B cell (primary cell): ENCODE measurements around the gene NNT. TPM values are rescaled to one million over a fixed set of nuclear protein-coding genes. Genes with fewer than 3 reads are reported as not detected.
"Not testable (repeated sequence)": the region's sequence is repeated elsewhere in the genome, so short reads cannot be mapped to it uniquely, and the experiment has no call there.

Experiments
- ATAC-seq: fragments of 200-7000 bp; cut with Tn5 transposase; one replicate; pipeline ENCODE4 v1.10.0; 2021; ENCODE audit warnings: low read depth, mild to moderate bottlenecking, moderate number of reproducible peaks, moderate library complexity
- CTCF ChIA-PET: fragments of 350-600 bp; sonication (Branson Sonifier 250); formaldehyde crosslinking; loops from one replicate; lab custom pipeline; 2021; ENCODE audit warnings: antibody characterized with exemption, inconsistent platforms; lab: Charles Lee
- POLR2A ChIA-PET: fragments of 350-600 bp; sonication (Branson Sonifier 250); formaldehyde crosslinking; loops from one replicate; lab custom pipeline; 2021; ENCODE audit warnings: antibody characterized with exemption; lab: Charles Lee
- DNase-seq: peaks from one replicate; pipeline ENCODE4 v3.0.0; 2013
- H2AFZ ChIP-seq: 2 replicates; pipeline ENCODE4 v1.6.1; 2012; ENCODE audit warnings: mild to moderate bottlenecking, low read depth, low read length; ENCODE audit not compliant: insufficient read depth, poor library complexity, severe bottlenecking
- H3K27ac ChIP-seq, 2 donors: 1 replicate in 1 of 2; 2 replicates in 1 of 2; pipeline ENCODE4 v1.5.1; 2012 to 2013; ENCODE audit warnings: low read length in 2 of 2, mild to moderate bottlenecking in 2 of 2, moderate library complexity in 1 of 2
- H3K27me3 ChIP-seq, 4 experiments: fragments of 200-600 bp in 1 of 4; sonication (generic) in 1 of 4; replicated peaks in 1 of 4; 1 replicate in 2 of 4; 2 replicates in 2 of 4; pipeline versions ENCODE4 v1.6.1 to v1.7.0; 2013 to 2016; ENCODE audit warnings: low read length in 3 of 4, mild to moderate bottlenecking in 2 of 4, mixed read lengths in 1 of 4, moderate library complexity in 1 of 4; ENCODE audit not compliant: insufficient read depth in 4 of 4, control insufficient read depth in 3 of 4; ENCODE audit errors: control extremely low read depth in 1 of 4
- H3K36me3 ChIP-seq, 2 experiments: replicated peaks in 1 of 2; 1 replicate in 1 of 2; 2 replicates in 1 of 2; pipeline versions ENCODE4 v1.6.1 to v1.7.1; 2013; ENCODE audit warnings: low read length in 1 of 2; ENCODE audit not compliant: insufficient read depth in 2 of 2, control insufficient read depth in 1 of 2; ENCODE audit errors: control extremely low read depth in 1 of 2, extremely low read depth in 1 of 2
- H3K4me1 ChIP-seq, 2 donors: fragments of 200-600 bp in 1 of 2; sonication (generic) in 1 of 2; 1 replicate in 1 of 2; 2 replicates in 1 of 2; pipeline versions ENCODE4 v1.5.1 to v1.6.1; 2013 to 2017; ENCODE audit warnings: low read length in 2 of 2; ENCODE audit not compliant: control insufficient read depth in 2 of 2, insufficient read depth in 2 of 2
- H3K4me2 ChIP-seq: replicated peaks from 2 replicates; pipeline ENCODE3; 2012; ENCODE audit warnings: mild to moderate bottlenecking, low read depth, low read length; ENCODE audit not compliant: poor library complexity, severe bottlenecking
- H3K4me3 ChIP-seq, 5 experiments: fragments of 200-600 bp in 1 of 5; sonication (generic) in 1 of 5; 1 replicate in 3 of 5; 2 replicates in 2 of 5; pipeline versions ENCODE4 v1.5.1 to v1.7.0; 2011 to 2016; ENCODE audit warnings: low read length in 4 of 5, mild to moderate bottlenecking in 4 of 5, low read depth in 2 of 5, control low read depth in 1 of 5, moderate library complexity in 1 of 5; ENCODE audit not compliant: insufficient read depth in 1 of 5; ENCODE audit errors: control extremely low read depth in 1 of 5, extremely low read depth in 1 of 5
- H3K79me2 ChIP-seq: fragments of 200-600 bp; sonication (generic); one replicate; pipeline ENCODE4 v1.6.0; 2016; ENCODE audit warnings: low read length; ENCODE audit not compliant: control insufficient read depth, insufficient read depth
- H3K9ac ChIP-seq: fragments of 200-600 bp; sonication (generic); 2 replicates; pipeline ENCODE4 v1.6.1; 2017; ENCODE audit warnings: mild to moderate bottlenecking, low read length, moderate library complexity
- H3K9me3 ChIP-seq, 3 donors: one replicate each; pipeline versions ENCODE4 v1.6.1 to v1.7.1; 2013; ENCODE audit warnings: low read length in 2 of 3; ENCODE audit not compliant: control insufficient read depth in 2 of 3, insufficient read depth in 1 of 3; ENCODE audit errors: control extremely low read depth in 1 of 3
- H4K20me1 ChIP-seq: 2 replicates; pipeline ENCODE4 v1.6.0; 2012; ENCODE audit warnings: mild to moderate bottlenecking, low read length; ENCODE audit not compliant: insufficient read depth, control insufficient read depth, poor library complexity, severe bottlenecking
- H3K27ac Mint-ChIP-seq: one replicate; pipeline ENCODE4 v1.8.0; 2021; ENCODE audit warnings: mixed read lengths
- H3K27me3 Mint-ChIP-seq: one replicate; pipeline ENCODE4 v1.8.0; 2021; ENCODE audit warnings: mixed read lengths
- H3K4me1 Mint-ChIP-seq: one replicate; pipeline ENCODE4 v1.8.0; 2021; ENCODE audit warnings: mixed read lengths
- H3K4me3 Mint-ChIP-seq: one replicate; pipeline ENCODE4 v1.8.0; 2021; ENCODE audit warnings: mixed read lengths
- H3K9me3 Mint-ChIP-seq: one replicate; pipeline ENCODE4 v1.8.0; 2022; ENCODE audit warnings: mixed read lengths; ENCODE audit not compliant: insufficient read depth
- CTCF ChIP-seq: fragments of 200-600 bp; IDR thresholded peaks from one replicate; pipeline ENCODE4 v1.8.0; 2022; ENCODE audit warnings: antibody characterized with exemption, mild to moderate bottlenecking
- EZH2 ChIP-seq: IDR thresholded peaks from 2 replicates; pipeline ENCODE4 v1.6.1; 2012; ENCODE audit warnings: borderline replicate concordance, low read depth, mild to moderate bottlenecking, moderate library complexity, low read length; ENCODE audit not compliant: insufficient read depth, poor library complexity, severe bottlenecking
- WGBS: methylation state at CpG from one replicate; pipeline ENCODE4 v1.1.5; 2013; ENCODE audit warnings: missing lambda C conversion rate; ENCODE audit not compliant: insufficient coverage; 5-methylcytosine and 5-hydroxymethylcytosine counted together
- intact Hi-C: fragments of 100-400 bp; cut with micrococcal nuclease; formaldehyde crosslinking; loops from one replicate; pipeline ENCODE4 v1.10.0; 2022
- polyA plus RNA-seq: library from polyadenylated mRNA; depleted of rRNA; stranded (reverse); fragments of >200 nt; gene quantifications from 2 replicates; pipeline ENCODE4 v1.2.3, GENCODE V29; 2012
- total RNA-seq, 2 donors: library from RNA; stranded (reverse); fragments of 120-200 nt in 1 of 2; gene quantifications; 1 replicate in 1 of 2; 2 replicates in 1 of 2; pipeline versions ENCODE4 v1.2.3 to v1.2.4, GENCODE V29; 2013 to 2022

NNT gene
- total and polyA plus RNA-seq, 2 donors (not counting 1 experiment from before 2014, with no cell fraction given) = 17.8 to 61.1 TPM

- ChIA-PET CTCF (no interaction called here), POLR2A (no interaction called here)
- H3K27me3 ChIP-seq = no peaks in the 10 kb centered on the region
- no peaks in the 10 kb centered on the region for H3K4me1 ChIP-seq
- ATAC-seq = no peak
- Mint-ChIP-seq H3K4me3 (no peak overlapping the region), H3K27me3 (no peaks in the 10 kb centered on the region), H3K4me1 (no peaks in the 10 kb centered on the region), H3K27ac (no peak overlapping the region), H3K9me3 (no peaks in the 10 kb centered on the region)
- no peak overlapping the region for H3K4me2 ChIP-seq
- H3K36me3 ChIP-seq = peaks cover 8 to 28% of the 10 kb centered on the region in 2 experiments
- no peak overlapping the region for H3K27ac ChIP-seq
- no peak overlapping the region for H2AFZ ChIP-seq
- DNase-seq = no peak
- intact Hi-C loops = no loop called here
- TF ChIP-seq EZH2 (no peak), CTCF (no peak)
- H3K79me2 ChIP-seq = no peaks in the 10 kb centered on the region
- H3K4me3 ChIP-seq = no peak overlapping the region
- H3K9me3 ChIP-seq = peaks cover 0 to 17% (median 0%) of the 10 kb centered on the region in 3 donors
- H4K20me1 ChIP-seq = no peaks in the 10 kb centered on the region
- no peak overlapping the region for H3K9ac ChIP-seq
Measured at GRCh38 chr5:43663916-43664315, 60.9 kb downstream of the NNT start.

- CTCF ChIA-PET = no interaction called here
- H3K79me2 ChIP-seq = no peaks in the 10 kb centered on the region
- H3K4me1 ChIP-seq = no peaks in the 10 kb centered on the region
- Mint-ChIP-seq H3K4me1 (no peaks in the 10 kb centered on the region), H3K27ac (no peak overlapping the region), H3K4me3 (no peak overlapping the region), H3K27me3 (no peaks in the 10 kb centered on the region), H3K9me3 (no peaks in the 10 kb centered on the region)
- no peak overlapping the region for H3K9ac ChIP-seq
- peaks cover 8 to 22% of the 10 kb centered on the region in 2 experiments for H3K36me3 ChIP-seq
- no peak for ATAC-seq
- TF ChIP-seq EZH2 = no peak
- no peak for TF ChIP-seq CTCF
- no peak overlapping the region for H3K4me2 ChIP-seq
- WGBS = no CpG with 5 or more reads among the region's 2 CpGs
- no peak overlapping the region for H3K4me3 ChIP-seq
- no peak for DNase-seq
- no peak overlapping the region for H3K27ac ChIP-seq
- intact Hi-C loops = loop anchor here (5.0 kb wide), 1 partner anchor 158 kb away; no protein-coding TSS in a partner anchor
- H4K20me1 ChIP-seq = no peaks in the 10 kb centered on the region
- H2AFZ ChIP-seq = no peak overlapping the region
- POLR2A ChIA-PET = no interaction called here
- H3K9me3 ChIP-seq = peaks cover 0 to 17% (median 0%) of the 10 kb centered on the region in 3 donors
- H3K27me3 ChIP-seq = no peaks in the 10 kb centered on the region
Measured at GRCh38 chr5:43664501-43665040, 61.6 kb downstream of the NNT start.

- H4K20me1 ChIP-seq, H3K4me1 Mint-ChIP-seq, H3K4me3 Mint-ChIP-seq, H3K4me2 ChIP-seq, H3K79me2 ChIP-seq, CTCF ChIA-PET, H3K27ac ChIP-seq, H3K4me3 ChIP-seq, H2AFZ ChIP-seq, DNase-seq, H3K27me3 Mint-ChIP-seq, ATAC-seq, POLR2A ChIA-PET, H3K27ac Mint-ChIP-seq, H3K9me3 Mint-ChIP-seq, H3K9ac ChIP-seq, H3K27me3 ChIP-seq, H3K4me1 ChIP-seq: not testable (repeated sequence)
- H3K36me3 ChIP-seq = peaks cover 3 to 14% of the 10 kb centered on the region in 2 experiments
- H3K9me3 ChIP-seq = peaks cover 0 to 17% (median 0%) of the 10 kb centered on the region in 3 donors
- WGBS = 95% methylated on average over 30 of the region's 35 CpGs
- intact Hi-C loops = loop anchor here (5.0 kb wide), 1 partner anchor 157 kb away; no protein-coding TSS in a partner anchor
Measured at GRCh38 chr5:43665749-43666148, 62.8 kb downstream of the NNT start.
